GM18951 (cell line): ENCODE measurements around the gene GATB.

Source experiments
- POLR2A ChIP-seq: IDR thresholded peaks from 4 replicates; pipeline ENCODE4 v1.6.1; 2011; ENCODE audit warnings: mild to moderate bottlenecking; ENCODE audit not compliant: insufficient read length, insufficient read depth; ENCODE audit errors: extremely low read depth
- in situ Hi-C: fragments of 300-500 bp; cut with MboI; formaldehyde crosslinking; loops from one replicate; pipeline ENCODE4 v1.12.0; 2022; ENCODE audit warnings: low sequenced_read_pairs, mixed read lengths, inconsistent platforms; ENCODE audit not compliant: unreplicated experiment

Gene GATB

GRCh38 chr4:151716324-151716723 is 44.5 kb downstream of the GATB start:
- no peak for TF ChIP-seq POLR2A
- in situ Hi-C loops: no loop called here

- no peak for TF ChIP-seq POLR2A
- in situ Hi-C loops: no loop called here
These were observed 44.9 kb downstream of the GATB start for GRCh38 chr4:151715881-151716280.

- in situ Hi-C loops: no loop called here
- TF ChIP-seq POLR2A: no peak
These were observed 48.0 kb downstream of the GATB start for GRCh38 chr4:151712777-151713176.

- in situ Hi-C loops: no loop called here
- no peak for TF ChIP-seq POLR2A
These were observed 49.2 kb downstream of the GATB start for GRCh38 chr4:151711646-151712045.

- no peak for TF ChIP-seq POLR2A
- in situ Hi-C loops: no loop called here
These were observed 51.2 kb downstream of the GATB start for GRCh38 chr4:151709587-151709986.

DNA sequence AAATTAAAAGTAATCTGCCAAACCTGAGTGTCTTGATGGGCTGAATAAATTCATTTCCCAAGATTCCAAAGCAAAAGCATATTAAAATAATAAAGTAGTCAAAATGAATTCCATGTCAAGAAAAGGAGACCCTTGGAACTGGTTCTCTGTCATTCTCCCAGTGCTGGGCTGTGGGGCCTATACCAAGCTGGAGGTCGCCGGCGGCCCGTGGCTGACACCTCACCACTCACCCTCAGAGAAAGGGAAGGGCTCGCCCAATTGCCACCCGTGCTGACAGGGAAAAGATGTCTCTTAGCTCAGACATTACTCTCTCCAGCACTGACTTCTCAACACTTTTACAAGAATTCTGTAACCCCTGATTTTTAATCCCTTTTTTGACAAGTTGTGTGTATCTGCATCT is 51.7 kb downstream of the GATB start:
- TF ChIP-seq POLR2A: no peak
- in situ Hi-C loops: no loop called here

DNA sequence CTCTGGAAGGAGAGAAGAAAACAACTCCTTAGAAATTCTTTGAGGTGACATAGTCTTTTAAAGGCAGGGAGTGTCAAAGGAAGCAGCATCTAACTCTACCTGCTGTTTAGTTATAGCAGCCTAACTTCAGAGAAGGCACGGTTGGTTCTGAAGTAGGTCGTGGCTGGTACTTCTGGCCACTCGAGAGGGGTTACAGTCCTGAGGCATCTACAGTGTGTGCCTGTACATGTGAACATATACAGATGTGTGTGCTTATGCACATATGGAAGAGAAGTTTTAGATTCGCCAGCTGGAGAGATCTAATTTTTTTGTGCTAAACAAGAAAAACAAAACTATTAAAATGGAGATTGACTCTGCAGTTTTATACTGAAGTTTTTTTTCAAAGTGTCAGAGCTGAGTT is 52.7 kb downstream of the GATB start:
- no peak for TF ChIP-seq POLR2A
- in situ Hi-C loops: no loop called here

DNA sequence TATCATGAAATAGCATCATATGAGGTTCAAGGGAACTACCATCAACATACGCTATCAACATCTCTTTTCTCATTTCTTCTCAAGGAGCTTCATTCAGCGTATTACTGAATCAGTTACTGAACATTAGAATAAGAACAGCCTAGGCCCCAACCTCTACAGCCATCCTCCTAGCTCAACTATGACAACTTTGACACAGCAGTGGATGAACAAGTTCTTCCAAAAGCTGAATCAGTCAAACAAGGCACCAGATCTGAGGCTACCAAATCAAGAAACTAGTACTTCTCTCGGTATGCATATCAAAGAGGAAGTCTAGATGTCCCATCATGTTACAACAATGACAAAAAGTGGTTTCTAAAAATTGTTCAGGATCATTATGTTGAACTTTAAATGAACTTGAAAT is 57.4 kb downstream of the GATB start:
- TF ChIP-seq POLR2A: no peak
- in situ Hi-C loops: no loop called here

GRCh38 chr4:151702256-151702655 is 58.6 kb downstream of the GATB start:
- TF ChIP-seq POLR2A: no peak
- in situ Hi-C loops: no loop called here

GRCh38 chr4:151700566-151701316 is 60.1 kb downstream of the GATB start:
- in situ Hi-C loops: no loop called here
- no peak for TF ChIP-seq POLR2A

DNA sequence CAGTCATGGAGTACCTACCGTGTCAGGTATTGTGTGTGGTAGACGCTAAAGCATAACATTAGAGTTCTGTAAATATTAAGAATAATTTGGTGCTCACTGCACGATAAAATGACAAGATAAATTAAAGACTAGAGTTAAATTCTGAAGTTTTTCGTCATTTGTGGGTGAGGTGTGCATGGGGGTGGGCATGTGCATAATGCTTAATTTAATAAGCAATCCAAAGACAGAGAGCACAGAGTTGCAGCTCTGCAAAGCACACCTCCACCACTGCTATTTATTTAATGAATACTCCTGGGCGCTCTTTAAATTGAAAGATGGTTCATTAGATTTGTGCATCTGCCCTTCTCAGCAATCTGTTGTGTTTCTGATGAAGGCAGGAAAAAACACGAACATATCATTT is 62.6 kb downstream of the GATB start:
- TF ChIP-seq POLR2A: no peak
- in situ Hi-C loops: no loop called here

DNA sequence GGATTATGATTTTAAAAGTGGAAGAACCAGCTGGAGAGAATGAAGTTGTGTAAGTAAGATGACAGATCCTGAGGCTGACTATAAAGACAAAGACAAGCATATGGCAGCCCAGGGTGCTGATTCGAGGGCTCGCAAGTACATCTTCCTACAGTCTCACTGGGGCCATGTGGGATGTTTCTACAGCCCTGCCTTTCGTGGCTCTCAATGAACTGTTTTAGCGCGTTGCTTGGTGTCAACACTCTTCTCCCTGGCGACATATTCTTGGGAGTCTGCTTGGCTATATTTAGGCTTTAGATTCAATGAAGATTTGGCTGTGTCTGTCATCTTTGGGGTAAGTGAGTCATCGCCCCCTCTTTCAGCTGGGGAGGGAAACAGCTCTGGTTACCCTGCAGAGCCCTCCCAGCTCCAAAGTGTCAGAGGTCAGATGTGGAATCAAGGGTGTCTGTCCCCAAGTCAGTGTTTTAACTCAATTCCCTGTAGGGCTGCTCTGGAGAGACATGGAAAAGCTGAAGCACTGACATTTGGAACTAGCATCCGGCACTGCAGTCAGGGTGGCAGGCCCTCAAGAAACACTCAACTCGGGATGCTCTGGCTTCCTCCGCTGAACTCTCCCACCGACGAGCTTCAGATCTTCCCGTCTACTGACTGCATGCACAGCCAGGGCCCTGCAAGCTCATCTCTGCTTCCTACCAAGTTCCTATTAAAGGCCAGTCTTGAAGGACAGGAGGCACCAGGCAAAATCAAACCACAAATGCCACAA is 65.7 kb downstream of the GATB start:
- TF ChIP-seq POLR2A: no peak
- in situ Hi-C loops: no loop called here

DNA sequence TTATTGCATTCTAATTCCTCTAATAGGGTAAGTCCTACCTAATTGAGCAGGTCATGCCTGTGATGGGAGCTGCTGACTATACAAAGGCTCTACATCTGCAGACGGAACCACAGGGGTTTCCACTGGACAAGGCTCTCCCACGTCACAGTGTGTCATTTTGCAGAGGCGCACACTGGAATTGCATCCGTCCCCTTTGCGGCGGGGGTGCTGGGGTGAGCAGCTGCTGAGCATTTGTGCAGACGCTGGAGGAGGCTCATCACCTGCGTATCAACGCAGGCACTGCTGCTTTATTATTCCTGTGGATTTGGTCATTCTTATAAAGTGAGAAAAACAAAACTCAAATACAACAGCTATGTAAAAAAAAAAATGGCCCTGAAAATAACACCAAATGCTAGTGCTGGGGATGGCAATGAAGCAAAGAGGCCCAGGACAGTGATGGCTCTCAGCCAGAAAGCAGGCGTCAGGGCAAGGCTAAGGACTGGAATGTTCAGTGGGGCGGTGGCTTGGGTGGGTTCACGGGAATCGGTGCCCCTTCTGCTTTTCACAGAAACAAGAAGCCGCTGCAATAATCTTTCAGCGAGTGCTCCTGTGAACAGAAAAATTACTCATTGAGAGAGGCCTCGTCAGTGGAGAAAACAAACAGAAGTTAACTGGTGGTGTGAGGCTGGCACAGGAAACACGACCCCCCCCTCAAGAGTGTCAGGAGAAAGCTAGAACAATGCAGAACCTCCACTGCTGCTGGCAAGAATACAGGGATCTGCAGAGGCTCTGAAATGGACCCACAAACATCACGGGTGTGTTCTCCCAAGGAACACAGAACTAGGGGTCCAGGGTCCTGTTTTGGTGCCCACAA is 67.8 kb downstream of the GATB start:
- in situ Hi-C loops: no loop called here

DNA sequence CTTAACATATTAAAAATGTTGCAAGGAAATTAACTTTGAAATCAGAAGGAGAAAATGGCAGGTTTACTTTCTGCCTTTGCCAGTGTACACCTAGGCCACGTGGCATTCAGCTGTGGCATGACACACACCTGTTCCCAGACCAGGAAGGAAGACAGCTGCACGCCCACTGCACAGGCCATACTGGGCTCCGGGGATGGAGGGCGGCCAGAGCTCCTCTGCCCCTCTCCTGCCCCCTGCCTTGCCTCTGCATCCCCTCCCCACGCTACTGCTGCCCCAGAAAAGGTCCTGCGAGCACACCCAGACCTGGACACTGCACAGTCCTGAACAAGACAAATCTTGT is 68.4 kb downstream of the GATB start:
- in situ Hi-C loops: no loop called here
- no peak for TF ChIP-seq POLR2A

More for the DNA sequence above, 67.8 kb downstream of the GATB start:
- TF ChIP-seq POLR2A: no peak
